Measurements from ENCODE around the gene CCDC92B.
"Not testable (repeated sequence)": the region's sequence is repeated elsewhere in the genome, so short reads cannot be mapped to it uniquely, and the experiment has no call there.

Gene CCDC92B

GRCh38 chr17:2785376-2785775 lies 35.9 kb upstream of the CCDC92B start:
- not testable (repeated sequence) for H3K4me3 Mint-ChIP-seq, H3K36me3 Mint-ChIP-seq, H3K27ac Mint-ChIP-seq, DNase-seq, H3K9me3 Mint-ChIP-seq
- H3K4me1 Mint-ChIP-seq = peaks cover 30% of the 10 kb centered on the region
- peaks cover 59% of the 10 kb centered on the region for H3K27me3 Mint-ChIP-seq
- CTCF ChIA-PET = interaction anchor here (0.7 to 2.6 kb wide), 10 partner anchors 9 to 226 kb away, joined by 3 to 24 read pairs (median 10); partner anchors contain the start of gene RAP1GAP2

GRCh38 chr17:2784864-2785263 lies 35.4 kb upstream of the CCDC92B start:
- CTCF ChIA-PET = interaction anchor here (1.3 to 2.6 kb wide), 6 partner anchors 8 to 64 kb away, joined by 4 to 24 read pairs (median 20); partner anchors contain the start of gene RAP1GAP2
- Mint-ChIP-seq H3K27me3 (peaks cover 59% of the 10 kb centered on the region), H3K36me3 (no peaks in the 10 kb centered on the region), H3K4me1 (peaks cover 28% of the 10 kb centered on the region), H3K9me3 (peaks cover 2% of the 10 kb centered on the region), H3K27ac (no peak overlapping the region), H3K4me3 (no peak overlapping the region)
- DNase-seq = no peak

GRCh38 chr17:2783310-2784030 lies 34.0 kb upstream of the CCDC92B start:
- Mint-ChIP-seq H3K36me3 (no peaks in the 10 kb centered on the region), H3K9me3 (peaks cover 2% of the 10 kb centered on the region), H3K27me3 (peaks cover 60% of the 10 kb centered on the region), H3K27ac (no peak overlapping the region), H3K4me3 (no peak overlapping the region), H3K4me1 (peaks cover 22% of the 10 kb centered on the region)
- no peak for DNase-seq
- CTCF ChIA-PET = interaction anchor here (1.2 to 1.7 kb wide), 2 partner anchors 13 to 31 kb away, joined by 3 to 4 read pairs; partner anchors contain the start of gene RAP1GAP2

- DNase-seq = no peak
- CTCF ChIA-PET = interaction anchor here (0.8 to 1.7 kb wide), 3 partner anchors 33 to 202 kb away, joined by 3 to 4 read pairs (median 4); no protein-coding TSS in a partner anchor
- Mint-ChIP-seq H3K4me1 (peaks cover 13% of the 10 kb centered on the region), H3K36me3 (no peaks in the 10 kb centered on the region), H3K27ac (no peak overlapping the region), H3K4me3 (no peak overlapping the region), H3K9me3 (peaks cover 2% of the 10 kb centered on the region), H3K27me3 (peaks cover 63% of the 10 kb centered on the region)
These were observed 32.6 kb upstream of the CCDC92B start for GRCh38 chr17:2782055-2782454.

GRCh38 chr17:2781598-2781997 lies 32.1 kb upstream of the CCDC92B start:
- Mint-ChIP-seq H3K27me3 (peaks cover 67% of the 10 kb centered on the region), H3K4me1 (peaks cover 16% of the 10 kb centered on the region)
- H3K4me3 Mint-ChIP-seq, H3K9me3 Mint-ChIP-seq, H3K27ac Mint-ChIP-seq, DNase-seq, H3K36me3 Mint-ChIP-seq, CTCF ChIA-PET: not testable (repeated sequence)

GRCh38 chr17:2780931-2781454 lies 31.5 kb upstream of the CCDC92B start:
- no peak for DNase-seq
- CTCF ChIA-PET = no interaction called here
- Mint-ChIP-seq H3K9me3 (peaks cover 2% of the 10 kb centered on the region), H3K36me3 (no peaks in the 10 kb centered on the region), H3K27me3 (peaks cover 67% of the 10 kb centered on the region), H3K27ac (no peak overlapping the region), H3K4me1 (peaks cover 11% of the 10 kb centered on the region), H3K4me3 (no peak overlapping the region)

- peaks cover 10% of the 10 kb centered on the region for H3K4me1 Mint-ChIP-seq
- H3K36me3 Mint-ChIP-seq = no peaks in the 10 kb centered on the region
- CTCF ChIA-PET = no interaction called here
- no peak overlapping the region for H3K4me3 Mint-ChIP-seq
- no peak for DNase-seq
- H3K9me3 Mint-ChIP-seq = peaks cover 2% of the 10 kb centered on the region
- H3K27ac Mint-ChIP-seq = no peak overlapping the region
- H3K27me3 Mint-ChIP-seq = peaks cover 75% of the 10 kb centered on the region
These were observed 30.8 kb upstream of the CCDC92B start for GRCh38 chr17:2780256-2780655.

- peaks cover 8% of the 10 kb centered on the region for H3K4me1 Mint-ChIP-seq
- no peak overlapping the region for H3K27ac Mint-ChIP-seq
- no peak overlapping the region for H3K4me3 Mint-ChIP-seq
- peaks cover 78% of the 10 kb centered on the region for H3K27me3 Mint-ChIP-seq
- H3K9me3 Mint-ChIP-seq = peaks cover 2% of the 10 kb centered on the region
- no peak for DNase-seq
- CTCF ChIA-PET = no interaction called here
- H3K36me3 Mint-ChIP-seq = no peaks in the 10 kb centered on the region
These were observed 30.1 kb upstream of the CCDC92B start for GRCh38 chr17:2779545-2779944.

GRCh38 chr17:2778489-2778888 lies 29.0 kb upstream of the CCDC92B start:
- Mint-ChIP-seq H3K9me3 (no peaks in the 10 kb centered on the region), H3K36me3 (no peaks in the 10 kb centered on the region), H3K27ac (no peak overlapping the region), H3K4me3 (no peak overlapping the region), H3K27me3 (peaks cover 83% of the 10 kb centered on the region), H3K4me1 (peaks cover 8% of the 10 kb centered on the region)
- CTCF ChIA-PET = interaction anchor here (1.2 kb wide), 1 partner anchor 10 kb away, joined by 3 read pairs; no protein-coding TSS in a partner anchor
- no peak for DNase-seq

GRCh38 chr17:2777242-2777867 lies 27.9 kb upstream of the CCDC92B start:
- Mint-ChIP-seq H3K4me1 (peaks cover 8% of the 10 kb centered on the region), H3K36me3 (no peaks in the 10 kb centered on the region), H3K4me3 (no peak overlapping the region), H3K27me3 (peaks cover 85% of the 10 kb centered on the region), H3K27ac (no peak overlapping the region), H3K9me3 (no peaks in the 10 kb centered on the region)
- DNase-seq = no peak
- CTCF ChIA-PET = interaction anchor here (1.2 to 1.9 kb wide), 2 partner anchors 8 to 12 kb away, joined by 3 to 4 read pairs; no protein-coding TSS in a partner anchor

GRCh38 chr17:2776589-2777241 lies 27.3 kb upstream of the CCDC92B start:
- no peaks in the 10 kb centered on the region for H3K9me3 Mint-ChIP-seq
- H3K4me1 Mint-ChIP-seq = peaks cover 8% of the 10 kb centered on the region
- CTCF ChIA-PET = interaction anchor here (1.9 kb wide), 1 partner anchor 9 kb away, joined by 4 read pairs; no protein-coding TSS in a partner anchor
- no peaks in the 10 kb centered on the region for H3K36me3 Mint-ChIP-seq
- no peak overlapping the region for H3K4me3 Mint-ChIP-seq
- peak; percentile 40 for DNase-seq
- H3K27ac Mint-ChIP-seq = no peak overlapping the region
- peaks cover 85% of the 10 kb centered on the region for H3K27me3 Mint-ChIP-seq

GRCh38 chr17:2775206-2775605 lies 25.8 kb upstream of the CCDC92B start:
- H3K36me3 Mint-ChIP-seq = no peaks in the 10 kb centered on the region
- CTCF ChIA-PET = no interaction called here
- H3K4me1 Mint-ChIP-seq = peaks cover 8% of the 10 kb centered on the region
- H3K27me3 Mint-ChIP-seq = peaks cover 87% of the 10 kb centered on the region
- no peak overlapping the region for H3K4me3 Mint-ChIP-seq
- no peak for DNase-seq
- no peaks in the 10 kb centered on the region for H3K9me3 Mint-ChIP-seq
- H3K27ac Mint-ChIP-seq = no peak overlapping the region

- Mint-ChIP-seq H3K36me3 (no peaks in the 10 kb centered on the region), H3K9me3 (no peaks in the 10 kb centered on the region), H3K27ac (no peak overlapping the region), H3K27me3 (peaks cover 57% of the 10 kb centered on the region), H3K4me3 (no peak overlapping the region), H3K4me1 (no peaks in the 10 kb centered on the region)
- CTCF ChIA-PET = no interaction called here
- DNase-seq = no peak
These were observed 20.7 kb upstream of the CCDC92B start for GRCh38 chr17:2770129-2770528.

- peaks cover 2% of the 10 kb centered on the region for H3K4me1 Mint-ChIP-seq
- H3K27ac Mint-ChIP-seq = no peak overlapping the region
- H3K27me3 Mint-ChIP-seq = peaks cover 50% of the 10 kb centered on the region
- no peak for DNase-seq
- no peak overlapping the region for H3K4me3 Mint-ChIP-seq
- no peaks in the 10 kb centered on the region for H3K36me3 Mint-ChIP-seq
- no peaks in the 10 kb centered on the region for H3K9me3 Mint-ChIP-seq
- CTCF ChIA-PET = no interaction called here
These were observed 9.4 kb upstream of the CCDC92B start for GRCh38 chr17:2758870-2759269.

All from activated naive CD4-positive, alpha-beta T cell treated with anti-CD3 and anti-CD28 coated beads, Interleukin-2, amount 10 ng/mL, durations not matched to agents 7 days and 5 days (primary cell).